ENCODE data around the gene UNC79. TPM values are rescaled to one million over a fixed set of nuclear protein-coding genes. Genes with fewer than 3 reads are reported as not detected.

UNC79 gene
- total and polyA plus RNA-seq, 2 experiments from 2014 or later, result 0.04 TPM; not detected in 1

DNA sequence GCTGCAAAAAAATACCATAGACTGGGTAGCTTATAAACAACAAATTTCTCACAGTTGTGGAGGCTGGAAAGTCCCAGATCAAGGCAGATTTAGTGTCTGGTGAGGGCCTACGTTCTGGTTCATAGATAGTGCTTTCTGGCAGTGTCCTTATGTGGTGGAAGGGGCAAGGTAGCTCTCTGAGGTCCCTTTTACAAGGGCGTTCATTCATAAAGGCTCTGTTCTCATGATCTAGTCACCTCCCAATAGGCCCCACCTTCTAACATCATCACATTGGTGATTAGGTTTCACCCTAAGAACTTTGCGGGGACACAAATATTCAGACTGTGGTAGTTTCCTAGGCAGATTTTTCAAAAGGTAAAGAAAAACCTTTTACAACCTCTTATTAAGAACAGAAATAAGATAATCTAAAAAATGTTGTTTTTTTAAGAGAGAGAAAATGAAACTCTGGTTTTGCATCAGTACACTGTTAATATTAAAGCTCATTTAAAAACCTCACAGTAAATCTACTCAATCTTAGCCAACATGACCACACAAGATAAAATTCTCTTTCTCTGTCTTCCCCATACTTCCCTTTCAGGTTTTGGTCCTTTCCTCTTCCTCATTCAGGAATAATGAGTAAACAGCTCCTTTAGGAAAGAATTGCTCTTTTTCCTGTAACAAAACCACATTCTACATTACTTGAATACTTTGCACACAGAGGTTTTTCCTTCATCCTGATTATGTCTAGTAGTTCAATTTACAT is 117.5 kb downstream of the UNC79 start:
- no peaks in the 10 kb centered on the region for H3K9me3 ChIP-seq (ENCODE audit: low read depth)
- no peak overlapping the region for H2AFZ ChIP-seq
- no peaks in the 10 kb centered on the region for H4K20me1 ChIP-seq (ENCODE audit: insufficient read depth)
- H3K27me3 ChIP-seq (replicated peaks; ENCODE audit: insufficient read depth), result peaks cover 11% of the 10 kb centered on the region; the same call in 1 of the 2 replicates
- 67 to 69% methylated on average over 3 of the region's 3 CpGs for WGBS, 2 experiments (ENCODE audit: low coverage in 1 of 2, low lambda C conversion rate in 2 of 2, missing lambda C conversion rate in 2 of 2)
- in situ Hi-C loops (cut with MboI), result loop anchor here (25.0 kb wide), 1 partner anchor 311 kb away; no protein-coding TSS in a partner anchor
- H3K79me2 ChIP-seq (ENCODE audit: insufficient read depth), result no peaks in the 10 kb centered on the region
- H3K36me3 ChIP-seq (ENCODE audit: low read depth), result no peaks in the 10 kb centered on the region
- H3K9me2 ChIP-seq (ENCODE audit: insufficient read depth), result no peaks in the 10 kb centered on the region
- no peak overlapping the region for H3K4me3 ChIP-seq
- no peaks in the 10 kb centered on the region for H3F3A ChIP-seq (ENCODE audit: insufficient read depth)
- H3K4me2 ChIP-seq (ENCODE audit: unreplicated experiment), result no peak overlapping the region
- no peaks in the 10 kb centered on the region for H3K4me1 ChIP-seq (ENCODE audit: insufficient read depth)
- TF ChIP-seq EZH2 (IDR thresholded peaks at IDR 0.05; ENCODE audit: insufficient read depth, poor library complexity, severe bottlenecking) (no peak), EZH2phosphoT487 (IDR thresholded peaks at IDR 0.05; ENCODE audit: insufficient read depth, low read depth) (no peak)
- DNase-seq, result no peak
- H3K9ac ChIP-seq, result no peak overlapping the region
- H3K27ac ChIP-seq, result no peak overlapping the region

DNA sequence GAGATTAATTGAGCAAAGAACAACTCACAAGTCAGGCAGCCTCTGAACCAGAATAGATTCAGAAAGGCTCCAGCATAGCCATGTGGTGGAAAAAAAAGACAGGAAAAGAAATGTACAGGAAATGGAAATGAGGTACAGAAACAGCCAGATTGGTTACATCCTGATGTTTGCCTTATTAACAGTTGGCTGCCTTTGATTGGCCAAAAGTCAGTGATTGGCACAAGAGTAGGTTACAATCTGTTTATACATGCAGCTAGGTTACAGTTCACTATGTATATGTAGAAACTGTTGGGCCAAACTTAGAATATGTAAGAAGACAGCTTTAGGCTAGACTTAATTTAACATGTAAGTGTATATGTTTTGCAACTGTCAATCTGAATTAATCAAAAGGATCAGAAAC is 118.9 kb downstream of the UNC79 start:
- no peaks in the 10 kb centered on the region for H3F3A ChIP-seq (ENCODE audit: insufficient read depth)
- in situ Hi-C loops (cut with MboI), result loop anchor here (25.0 kb wide), 1 partner anchor 312 kb away; no protein-coding TSS in a partner anchor
- DNase-seq, result no peak
- H3K4me3 ChIP-seq, result no peak overlapping the region
- no peak overlapping the region for H3K9ac ChIP-seq
- no peak overlapping the region for H3K27ac ChIP-seq
- H2AFZ ChIP-seq, result no peak overlapping the region
- no peaks in the 10 kb centered on the region for H3K36me3 ChIP-seq (ENCODE audit: low read depth)
- H3K4me1 ChIP-seq (ENCODE audit: insufficient read depth), result no peaks in the 10 kb centered on the region
- TF ChIP-seq EZH2 (IDR thresholded peaks at IDR 0.05; ENCODE audit: insufficient read depth, poor library complexity, severe bottlenecking), result no peak
- TF ChIP-seq EZH2phosphoT487 (IDR thresholded peaks at IDR 0.05; ENCODE audit: insufficient read depth, low read depth), result no peak
- no peaks in the 10 kb centered on the region for H4K20me1 ChIP-seq (ENCODE audit: insufficient read depth)
- H3K4me2 ChIP-seq (ENCODE audit: unreplicated experiment), result no peak overlapping the region
- no peaks in the 10 kb centered on the region for H3K9me3 ChIP-seq (ENCODE audit: low read depth)
- H3K27me3 ChIP-seq (replicated peaks; ENCODE audit: insufficient read depth), result peaks cover 11% of the 10 kb centered on the region; the same call in 1 of the 2 replicates
- H3K79me2 ChIP-seq (ENCODE audit: insufficient read depth), result no peaks in the 10 kb centered on the region
- no peaks in the 10 kb centered on the region for H3K9me2 ChIP-seq (ENCODE audit: insufficient read depth)

DNA sequence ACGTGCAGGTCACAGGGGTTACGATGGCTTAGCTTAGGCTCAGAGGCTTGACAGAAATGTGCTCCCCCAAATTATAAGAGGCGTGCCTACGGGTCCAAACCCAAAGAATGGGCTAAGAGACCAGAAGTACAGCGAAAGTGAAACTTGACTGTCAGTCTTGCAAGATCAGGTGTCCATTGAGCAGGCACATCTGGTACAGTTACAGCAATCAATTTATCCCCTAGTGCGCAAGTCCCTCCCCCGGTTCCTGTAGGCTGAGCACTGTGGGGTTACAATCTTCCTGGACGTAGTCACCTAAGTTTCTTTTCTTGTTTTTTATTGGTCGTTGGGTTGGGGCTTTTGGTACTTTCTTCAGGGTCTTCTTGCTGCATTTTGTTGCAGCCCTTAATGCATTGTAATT is 134.2 kb downstream of the UNC79 start:
- Histone ChIP-seq H3K9me3 (ENCODE audit: low read depth) (no peaks in the 10 kb centered on the region), H3K27ac (no peak overlapping the region), H3K36me3 (ENCODE audit: low read depth) (no peaks in the 10 kb centered on the region), H3K79me2 (ENCODE audit: insufficient read depth) (no peaks in the 10 kb centered on the region), H3K9me2 (ENCODE audit: insufficient read depth) (no peaks in the 10 kb centered on the region), H3K9ac (no peak overlapping the region), H3F3A (ENCODE audit: insufficient read depth) (no peaks in the 10 kb centered on the region), H3K4me3 (no peak overlapping the region), H3K27me3 (replicated peaks; ENCODE audit: insufficient read depth) (no peaks in the 10 kb centered on the region), H3K4me2 (ENCODE audit: unreplicated experiment) (no peak overlapping the region), H2AFZ (no peak overlapping the region), H3K4me1 (ENCODE audit: insufficient read depth) (no peaks in the 10 kb centered on the region), H4K20me1 (ENCODE audit: insufficient read depth) (no peaks in the 10 kb centered on the region)
- no peak for DNase-seq
- TF ChIP-seq EZH2 (IDR thresholded peaks at IDR 0.05; ENCODE audit: insufficient read depth, poor library complexity, severe bottlenecking) (no peak), EZH2phosphoT487 (IDR thresholded peaks at IDR 0.05; ENCODE audit: insufficient read depth, low read depth) (no peak)
- WGBS, 2 experiments (ENCODE audit: low coverage in 1 of 2, low lambda C conversion rate in 2 of 2, missing lambda C conversion rate in 2 of 2), result 39 to 45% methylated on average over 9 of the region's 9 CpGs
- in situ Hi-C loops (cut with MboI), result no loop called here

DNA sequence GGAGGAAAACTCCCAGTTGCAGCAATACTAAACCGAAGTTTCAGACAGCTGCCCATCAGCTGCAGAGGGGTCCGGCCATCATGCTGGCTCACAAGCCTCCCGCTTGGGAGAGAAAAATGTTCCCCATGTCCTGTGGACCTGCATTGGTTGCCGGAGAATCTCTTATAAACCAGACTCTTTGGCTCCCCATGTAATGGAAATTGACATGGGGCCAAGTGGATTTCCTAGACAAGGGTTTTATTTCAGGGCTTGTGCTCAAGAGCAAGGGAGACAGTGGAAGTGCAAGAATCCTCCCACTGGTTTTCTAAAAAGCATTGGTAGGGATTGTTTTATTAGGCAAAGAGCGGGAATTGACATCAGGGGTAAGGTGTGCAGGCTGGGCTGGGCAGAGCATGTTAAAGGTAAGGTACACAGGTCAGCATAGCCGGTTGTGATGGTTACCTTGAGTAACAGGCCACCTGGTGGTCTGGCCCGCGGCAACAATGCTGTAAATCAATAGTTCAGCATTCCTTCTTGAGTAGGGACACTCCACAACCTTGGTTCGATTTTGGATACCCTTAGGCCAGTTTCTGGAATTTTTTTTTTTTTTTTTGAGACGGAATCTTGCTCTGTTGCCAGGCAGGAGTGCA is 135.4 kb downstream of the UNC79 start:
- Histone ChIP-seq H3F3A (ENCODE audit: insufficient read depth) (no peaks in the 10 kb centered on the region), H3K4me1 (ENCODE audit: insufficient read depth) (no peaks in the 10 kb centered on the region), H3K4me2 (ENCODE audit: unreplicated experiment) (no peak overlapping the region), H4K20me1 (ENCODE audit: insufficient read depth) (no peaks in the 10 kb centered on the region), H3K4me3 (no peak overlapping the region), H3K9me3 (ENCODE audit: low read depth) (no peaks in the 10 kb centered on the region), H2AFZ (no peak overlapping the region), H3K27me3 (replicated peaks; ENCODE audit: insufficient read depth) (no peaks in the 10 kb centered on the region), H3K9me2 (ENCODE audit: insufficient read depth) (no peaks in the 10 kb centered on the region), H3K36me3 (ENCODE audit: low read depth) (no peaks in the 10 kb centered on the region), H3K79me2 (ENCODE audit: insufficient read depth) (no peaks in the 10 kb centered on the region), H3K27ac (no peak overlapping the region), H3K9ac (no peak overlapping the region)
- no peak for DNase-seq
- no peak for TF ChIP-seq EZH2 (IDR thresholded peaks at IDR 0.05; ENCODE audit: insufficient read depth, poor library complexity, severe bottlenecking)
- no peak for TF ChIP-seq EZH2phosphoT487 (IDR thresholded peaks at IDR 0.05; ENCODE audit: insufficient read depth, low read depth)
- 47 to 49% methylated on average over 10 of the region's 10 CpGs for WGBS, 2 experiments (ENCODE audit: low coverage in 1 of 2, low lambda C conversion rate in 2 of 2, missing lambda C conversion rate in 2 of 2)
- in situ Hi-C loops (cut with MboI), result no loop called here
